ENCODE data around the gene MCHR2. TPM values are rescaled to one million over a fixed set of nuclear protein-coding genes. Genes with fewer than 3 reads are reported as not detected.
A peak's percentile ranks its signal among the peaks of the same experiment; 100 is the strongest.
"Not testable (repeated sequence)": the region's sequence is repeated elsewhere in the genome, so short reads cannot be mapped to it uniquely, and the experiment has no call there.

MCHR2 gene
- not detected for polyA plus RNA-seq (2013, experiment 1 of 2)
- not detected for polyA plus RNA-seq (2013, experiment 2 of 2)

- H3K4me1 ChIP-seq (ENCODE audit: control insufficient read depth, insufficient read depth, low read length, poor library complexity, severe bottlenecking) = no peaks in the 10 kb centered on the region
- no peaks in the 10 kb centered on the region for H3K9me3 ChIP-seq (ENCODE audit: control insufficient read depth, low read length)
- H3K36me3 ChIP-seq (ENCODE audit: control insufficient read depth, insufficient read depth, low read length) = no peaks in the 10 kb centered on the region
- peak within 1 kb of the TSS; percentile 35 for H3K4me3 ChIP-seq (ENCODE audit: extremely low read depth, insufficient read depth, low read length, poor library complexity, severe bottlenecking)
- WGBS, 2 experiments (ENCODE audit: insufficient coverage in 2 of 2) = 2 to 3% methylated on average over 49 to 52 of the region's 64 CpGs
- no peak within 1 kb of the TSS for H3K27ac ChIP-seq (ENCODE audit: low read depth, low read length, severe bottlenecking)
These were observed at the start of gene MCHR2 for GRCh38 chr6:99993533-99994251. TSS of gene MCHR2 (minus strand) at chr6:99994223. CDS start at chr6:99956147, 38,076 bp downstream.

GRCh38 chr6:100038546-100038945 is 44.5 kb upstream of the MCHR2 start:
- not testable (repeated sequence) for H3K9me3 ChIP-seq (ENCODE audit: control insufficient read depth, low read length); H3K4me3 ChIP-seq (ENCODE audit: extremely low read depth, insufficient read depth, low read length, poor library complexity, severe bottlenecking); H3K27ac ChIP-seq (ENCODE audit: low read depth, low read length, severe bottlenecking); H3K4me1 ChIP-seq (ENCODE audit: control insufficient read depth, insufficient read depth, low read length, poor library complexity, severe bottlenecking); H3K36me3 ChIP-seq (ENCODE audit: control insufficient read depth, insufficient read depth, low read length)
- WGBS, 2 experiments (ENCODE audit: insufficient coverage in 2 of 2) = 78 to 100% methylated on average over 1 of the region's 1 CpG

- 85 to 91% methylated on average over 5 to 6 of the region's 8 CpGs for WGBS, 2 experiments (ENCODE audit: insufficient coverage in 2 of 2)
- no peak overlapping the region for H3K4me3 ChIP-seq (ENCODE audit: extremely low read depth, insufficient read depth, low read length, poor library complexity, severe bottlenecking)
These were observed 42.0 kb upstream of the MCHR2 start for GRCh38 chr6:100035873-100036653.

GRCh38 chr6:100023798-100024197 is 29.8 kb upstream of the MCHR2 start:
- Histone ChIP-seq H3K4me1 (ENCODE audit: control insufficient read depth, insufficient read depth, low read length, poor library complexity, severe bottlenecking) (no peaks in the 10 kb centered on the region), H3K9me3 (ENCODE audit: control insufficient read depth, low read length) (no peaks in the 10 kb centered on the region), H3K36me3 (ENCODE audit: control insufficient read depth, insufficient read depth, low read length) (no peaks in the 10 kb centered on the region), H3K4me3 (ENCODE audit: extremely low read depth, insufficient read depth, low read length, poor library complexity, severe bottlenecking) (no peak overlapping the region), H3K27ac (ENCODE audit: low read depth, low read length, severe bottlenecking) (no peak overlapping the region)
- 40% methylated on average over 1 of the region's 2 CpGs; no CpG with 5 or more reads in 1 of the 2 experiments for whole genome bisulfite sequencing, 2 experiments (ENCODE audit: insufficient coverage in 2 of 2)

More at GRCh38 chr6:100035873-100036653, 42.0 kb upstream of the MCHR2 start:
- Histone ChIP-seq H3K36me3 (ENCODE audit: control insufficient read depth, insufficient read depth, low read length) (no peaks in the 10 kb centered on the region), H3K9me3 (ENCODE audit: control insufficient read depth, low read length) (peaks cover 5% of the 10 kb centered on the region), H3K4me1 (ENCODE audit: control insufficient read depth, insufficient read depth, low read length, poor library complexity, severe bottlenecking) (no peaks in the 10 kb centered on the region), H3K27ac (ENCODE audit: low read depth, low read length, severe bottlenecking) (peak overlapping the region; percentile 47)

- Histone ChIP-seq H3K27ac (ENCODE audit: low read depth, low read length, severe bottlenecking) (no peak overlapping the region), H3K4me3 (ENCODE audit: extremely low read depth, insufficient read depth, low read length, poor library complexity, severe bottlenecking) (no peak overlapping the region), H3K36me3 (ENCODE audit: control insufficient read depth, insufficient read depth, low read length) (no peaks in the 10 kb centered on the region), H3K9me3 (ENCODE audit: control insufficient read depth, low read length) (no peaks in the 10 kb centered on the region), H3K4me1 (ENCODE audit: control insufficient read depth, insufficient read depth, low read length, poor library complexity, severe bottlenecking) (no peaks in the 10 kb centered on the region)
- WGBS, 2 experiments (ENCODE audit: insufficient coverage in 2 of 2) = 75 to 84% methylated on average over 2 to 3 of the region's 3 CpGs
These were observed 28.8 kb upstream of the MCHR2 start for GRCh38 chr6:100022847-100023246.

- WGBS, 2 experiments (ENCODE audit: insufficient coverage in 2 of 2) = 80 to 81% methylated on average over 3 to 5 of the region's 6 CpGs
- Histone ChIP-seq H3K9me3 (ENCODE audit: control insufficient read depth, low read length) (no peaks in the 10 kb centered on the region), H3K27ac (ENCODE audit: low read depth, low read length, severe bottlenecking) (no peak overlapping the region), H3K36me3 (ENCODE audit: control insufficient read depth, insufficient read depth, low read length) (no peaks in the 10 kb centered on the region), H3K4me1 (ENCODE audit: control insufficient read depth, insufficient read depth, low read length, poor library complexity, severe bottlenecking) (no peaks in the 10 kb centered on the region), H3K4me3 (ENCODE audit: extremely low read depth, insufficient read depth, low read length, poor library complexity, severe bottlenecking) (no peak overlapping the region)
These were observed 14.8 kb upstream of the MCHR2 start for GRCh38 chr6:100008857-100009256.

- H3K9me3 ChIP-seq (ENCODE audit: control insufficient read depth, low read length) = no peaks in the 10 kb centered on the region
- H3K36me3 ChIP-seq (ENCODE audit: control insufficient read depth, insufficient read depth, low read length) = no peaks in the 10 kb centered on the region
- no peak overlapping the region for H3K4me3 ChIP-seq (ENCODE audit: extremely low read depth, insufficient read depth, low read length, poor library complexity, severe bottlenecking)
- no peaks in the 10 kb centered on the region for H3K4me1 ChIP-seq (ENCODE audit: control insufficient read depth, insufficient read depth, low read length, poor library complexity, severe bottlenecking)
- H3K27ac ChIP-seq (ENCODE audit: low read depth, low read length, severe bottlenecking) = no peak overlapping the region
- WGBS, 2 experiments (ENCODE audit: insufficient coverage in 2 of 2) = 16 to 20% methylated on average over 3 of the region's 3 CpGs
These were observed 7.9 kb upstream of the MCHR2 start for GRCh38 chr6:100001915-100002388.

GRCh38 chr6:99997141-99997540 is 3.1 kb upstream of the MCHR2 start:
- H3K27ac ChIP-seq (ENCODE audit: low read depth, low read length, severe bottlenecking) = no peak overlapping the region
- H3K4me1 ChIP-seq (ENCODE audit: control insufficient read depth, insufficient read depth, low read length, poor library complexity, severe bottlenecking) = no peaks in the 10 kb centered on the region
- no peaks in the 10 kb centered on the region for H3K36me3 ChIP-seq (ENCODE audit: control insufficient read depth, insufficient read depth, low read length)
- no peak overlapping the region for H3K4me3 ChIP-seq (ENCODE audit: extremely low read depth, insufficient read depth, low read length, poor library complexity, severe bottlenecking)
- H3K9me3 ChIP-seq (ENCODE audit: control insufficient read depth, low read length) = no peaks in the 10 kb centered on the region

GRCh38 chr6:99995916-99996315 is 1.9 kb upstream of the MCHR2 start:
- Histone ChIP-seq H3K27ac (ENCODE audit: low read depth, low read length, severe bottlenecking) (no peak overlapping the region), H3K9me3 (ENCODE audit: control insufficient read depth, low read length) (no peaks in the 10 kb centered on the region), H3K4me3 (ENCODE audit: extremely low read depth, insufficient read depth, low read length, poor library complexity, severe bottlenecking) (no peak overlapping the region), H3K36me3 (ENCODE audit: control insufficient read depth, insufficient read depth, low read length) (no peaks in the 10 kb centered on the region), H3K4me1 (ENCODE audit: control insufficient read depth, insufficient read depth, low read length, poor library complexity, severe bottlenecking) (no peaks in the 10 kb centered on the region)
- 80% methylated on average over 1 of the region's 1 CpG; no CpG with 5 or more reads in 1 of the 2 experiments for WGBS, 2 experiments (ENCODE audit: insufficient coverage in 2 of 2)

GRCh38 chr6:99993146-99993532 is 884 bp downstream of the MCHR2 start:
- 11 to 38% methylated on average over 7 to 9 of the region's 9 CpGs for WGBS, 2 experiments (ENCODE audit: insufficient coverage in 2 of 2)
- Histone ChIP-seq H3K27ac (ENCODE audit: low read depth, low read length, severe bottlenecking) (no peak overlapping the region), H3K9me3 (ENCODE audit: control insufficient read depth, low read length) (no peaks in the 10 kb centered on the region), H3K4me3 (ENCODE audit: extremely low read depth, insufficient read depth, low read length, poor library complexity, severe bottlenecking) (peak overlapping the region; percentile 35), H3K36me3 (ENCODE audit: control insufficient read depth, insufficient read depth, low read length) (no peaks in the 10 kb centered on the region), H3K4me1 (ENCODE audit: control insufficient read depth, insufficient read depth, low read length, poor library complexity, severe bottlenecking) (no peaks in the 10 kb centered on the region)

GRCh38 chr6:99991955-99992354 is 2.1 kb downstream of the MCHR2 start:
- H3K27ac ChIP-seq (ENCODE audit: low read depth, low read length, severe bottlenecking) = no peak overlapping the region
- WGBS, 2 experiments (ENCODE audit: insufficient coverage in 2 of 2) = 95 to 100% methylated on average over 2 of the region's 3 CpGs

More at GRCh38 chr6:99991955-99992354, 2.1 kb downstream of the MCHR2 start:
- Histone ChIP-seq H3K36me3 (ENCODE audit: control insufficient read depth, insufficient read depth, low read length) (no peaks in the 10 kb centered on the region), H3K4me3 (ENCODE audit: extremely low read depth, insufficient read depth, low read length, poor library complexity, severe bottlenecking) (no peak overlapping the region), H3K4me1 (ENCODE audit: control insufficient read depth, insufficient read depth, low read length, poor library complexity, severe bottlenecking) (no peaks in the 10 kb centered on the region), H3K9me3 (ENCODE audit: control insufficient read depth, low read length) (no peaks in the 10 kb centered on the region)

All from mesodermal cell (in vitro differentiated cells).